Activated CD4-positive, alpha-beta T cell treated with anti-CD3 and anti-CD28 coated beads, Interleukin-2, amount 50 U/mL, for 24 hours (primary cell): ENCODE results near the gene WNT3.
"Not testable (repeated sequence)": the region's sequence is repeated elsewhere in the genome, so short reads cannot be mapped to it uniquely, and the experiment has no call there.

Source experiments
- DNase-seq, 2 donors: peaks; one replicate each; pipeline ENCODE4 v3.0.0-alpha.2; 2020; ENCODE audit warnings: low read depth in 1 of 2, low spot score in 1 of 2

Gene WNT3

DNA sequence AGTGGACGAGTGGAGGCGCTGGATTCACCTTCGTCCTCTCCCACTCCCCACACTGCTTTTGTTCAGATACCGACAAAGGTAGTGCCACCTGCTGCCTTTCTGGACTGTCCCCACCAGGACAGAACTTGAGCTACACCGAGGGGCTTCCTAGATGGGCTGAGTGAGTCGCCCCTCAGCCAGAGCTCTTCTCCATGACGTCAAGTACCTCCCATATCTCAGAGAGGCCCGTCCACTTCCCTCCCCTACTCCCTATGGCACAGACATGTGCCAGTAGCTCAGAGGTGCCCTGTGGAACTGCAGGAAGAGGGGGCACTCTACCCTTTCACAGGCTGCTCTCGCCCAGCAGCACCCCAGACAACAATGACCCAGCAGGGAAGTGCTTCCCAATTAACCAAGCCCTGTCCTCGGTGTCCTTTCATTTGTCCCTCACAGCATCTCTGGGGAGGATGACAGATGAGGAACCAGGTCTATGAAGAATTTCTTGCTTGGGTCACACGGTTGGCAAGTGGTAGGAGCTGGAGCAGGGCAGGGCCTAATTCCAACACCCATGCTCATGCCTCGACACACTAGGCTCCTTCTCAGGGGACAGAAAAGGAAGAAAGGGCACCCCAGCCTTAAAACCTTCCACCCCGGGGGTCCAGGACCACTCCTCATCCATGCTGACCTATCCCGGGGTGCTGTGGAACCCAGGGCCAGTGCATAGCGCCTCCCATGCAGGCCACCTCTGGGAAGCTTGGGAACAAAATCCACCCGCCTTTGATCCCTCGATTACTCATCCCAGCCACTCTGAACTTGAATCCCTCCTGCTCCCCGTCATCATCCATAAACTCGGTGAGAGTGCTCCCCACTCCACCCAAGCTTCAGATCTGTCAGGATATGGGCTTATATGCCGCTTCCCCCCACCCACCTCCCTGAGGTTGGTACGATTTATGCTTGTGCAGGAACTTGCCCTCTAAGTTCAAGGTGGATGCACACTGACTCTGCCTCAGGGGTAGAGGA is 51.7 kb downstream of the WNT3 start:
- DNase-seq = no peak

DNA sequence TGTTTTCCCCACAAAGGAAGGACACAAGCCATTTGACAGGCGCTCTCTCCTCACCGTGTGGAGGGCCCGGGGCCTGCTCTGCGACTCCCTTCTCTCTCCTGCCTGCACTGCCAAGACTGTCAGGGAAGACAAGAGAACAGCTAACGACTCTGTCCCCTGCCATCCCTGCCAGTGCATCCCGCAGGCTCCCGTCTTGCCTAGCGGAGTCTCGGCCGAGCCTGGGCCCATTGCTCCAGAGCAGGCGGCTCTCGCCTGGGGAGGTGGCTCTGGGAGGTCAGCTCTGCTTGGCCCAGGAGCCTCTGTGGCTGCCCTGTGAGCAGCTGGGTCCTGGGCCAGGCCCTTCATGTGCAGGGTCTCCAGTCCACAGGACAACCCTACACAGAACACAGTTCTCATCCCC is 53.0 kb downstream of the WNT3 start:
- DNase-seq = no peak

DNA sequence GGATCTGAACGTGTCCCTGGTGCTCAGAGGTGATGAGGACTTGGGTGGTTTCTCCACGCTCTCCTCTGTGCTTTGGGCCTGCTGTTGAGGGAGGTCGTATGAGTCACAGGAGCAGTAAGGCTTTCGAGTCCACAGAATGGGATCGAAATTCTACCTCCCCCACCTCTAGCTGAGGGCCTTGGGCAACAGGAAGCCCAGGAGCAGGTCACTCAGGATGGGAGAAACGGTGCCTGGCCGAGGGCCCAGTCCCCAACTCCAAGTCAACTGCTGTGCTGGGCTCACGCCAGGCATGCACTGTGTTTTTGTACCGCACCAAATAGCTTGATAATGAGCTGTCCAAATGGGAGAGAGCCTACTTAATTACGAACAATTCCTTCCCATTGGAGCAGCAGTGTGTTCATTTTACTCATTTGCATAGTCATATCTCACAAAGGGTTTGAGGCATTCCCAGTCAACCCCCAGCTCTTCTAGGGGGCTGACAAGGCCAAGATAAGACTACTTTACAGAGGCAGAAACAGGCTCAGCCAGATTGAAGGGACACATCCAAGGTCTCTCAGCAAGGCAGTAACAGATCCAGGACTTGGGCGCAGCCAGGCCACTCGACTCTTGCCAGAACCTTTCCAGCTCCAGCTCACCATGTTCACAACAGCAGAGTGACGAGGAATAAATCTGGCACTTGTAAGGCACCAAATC is 53.6 kb downstream of the WNT3 start:
- DNase-seq = no peak

DNA sequence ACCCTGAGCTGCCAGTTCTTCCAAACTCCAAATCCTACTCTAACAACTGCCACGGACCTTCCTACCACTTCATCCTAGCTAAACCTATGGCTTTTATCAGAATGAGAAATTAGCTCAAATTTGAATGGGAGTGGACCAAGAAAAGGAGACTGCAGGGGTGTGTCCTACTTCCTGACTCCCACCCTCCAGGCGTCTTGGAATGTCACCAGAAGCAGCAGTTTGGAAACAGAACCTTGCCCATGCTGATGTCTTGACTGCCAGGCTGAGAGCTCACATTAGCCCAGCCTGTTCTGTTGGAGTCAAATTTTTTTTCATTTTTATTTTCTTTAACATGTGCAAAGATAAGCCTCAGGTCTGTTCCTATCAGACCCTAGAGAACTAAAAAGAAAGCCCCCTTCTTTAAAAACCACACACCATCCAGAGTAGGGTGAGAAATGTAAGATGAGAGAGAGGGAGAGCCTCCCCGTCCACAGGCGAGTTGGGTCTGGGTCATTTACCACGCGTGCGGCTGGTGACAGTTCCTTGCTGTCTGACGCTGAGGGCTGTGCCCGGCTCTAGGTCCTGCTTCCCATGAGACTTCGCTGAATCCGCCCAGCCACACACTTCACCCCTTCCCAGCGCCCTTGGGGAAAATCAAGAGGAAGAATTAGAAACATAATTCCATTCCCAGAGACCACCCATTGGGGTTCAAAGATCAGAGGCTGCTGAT is 54.3 kb downstream of the WNT3 start:
- DNase-seq = no peak

DNA sequence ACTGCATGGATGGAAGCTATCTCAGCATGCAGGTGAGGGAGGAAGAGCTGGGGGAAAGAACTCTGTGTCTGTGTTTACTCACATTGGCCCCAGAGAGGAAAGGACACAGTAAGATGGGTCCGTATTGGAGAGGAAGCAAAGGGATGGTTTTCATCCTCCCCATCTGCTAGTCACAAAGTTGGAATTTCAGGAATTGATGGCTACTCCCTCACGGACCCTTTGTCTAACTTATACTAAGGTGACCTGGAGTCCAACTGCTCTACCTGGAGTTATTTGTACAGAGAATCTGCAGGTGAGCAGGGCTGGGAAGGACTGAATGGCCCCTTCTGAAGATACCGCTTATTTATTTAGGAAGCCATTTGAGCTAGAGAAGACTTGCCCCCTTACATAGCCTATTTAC is 55.1 kb downstream of the WNT3 start:
- DNase-seq = no peak

DNA sequence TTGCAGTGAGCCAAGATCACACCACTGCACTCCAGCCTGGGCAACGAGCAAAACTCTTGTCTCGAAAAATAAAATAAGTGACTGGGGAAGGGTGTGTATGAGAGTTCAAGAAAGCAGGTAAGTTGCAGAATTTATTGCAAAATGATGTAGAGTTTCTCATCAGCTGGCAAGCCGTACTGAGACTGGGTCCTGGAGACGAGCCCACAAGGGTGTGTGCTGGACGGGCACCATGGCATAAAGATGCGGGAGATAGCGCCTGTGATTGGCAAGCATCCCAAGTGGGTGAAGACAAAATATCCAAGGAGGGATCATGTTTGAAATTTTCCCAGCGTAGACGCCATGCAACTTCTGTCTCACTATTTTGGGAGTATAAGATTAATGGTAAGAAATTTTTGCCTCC is 59.4 kb downstream of the WNT3 start:
- DNase-seq = no peak

DNA sequence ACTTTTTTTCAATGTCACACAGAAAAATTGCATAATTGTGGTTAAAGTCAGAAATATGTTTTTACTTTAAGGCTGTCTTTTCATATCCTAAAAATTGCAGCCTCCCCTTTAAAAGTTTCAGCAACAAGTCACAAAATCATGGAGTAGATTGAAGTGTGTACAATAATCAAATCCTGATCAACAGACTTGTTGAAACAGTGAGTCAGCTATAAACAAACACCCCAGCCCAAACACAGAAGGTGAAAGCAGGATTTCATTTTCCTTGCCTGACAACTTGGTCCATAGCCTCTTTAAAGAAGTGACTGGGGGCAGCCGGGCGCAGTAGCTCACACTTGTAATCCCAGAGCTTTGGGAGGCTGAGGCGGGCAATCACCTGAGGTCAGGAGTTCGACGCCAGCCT is 59.9 kb downstream of the WNT3 start:
- no peak for DNase-seq

DNA sequence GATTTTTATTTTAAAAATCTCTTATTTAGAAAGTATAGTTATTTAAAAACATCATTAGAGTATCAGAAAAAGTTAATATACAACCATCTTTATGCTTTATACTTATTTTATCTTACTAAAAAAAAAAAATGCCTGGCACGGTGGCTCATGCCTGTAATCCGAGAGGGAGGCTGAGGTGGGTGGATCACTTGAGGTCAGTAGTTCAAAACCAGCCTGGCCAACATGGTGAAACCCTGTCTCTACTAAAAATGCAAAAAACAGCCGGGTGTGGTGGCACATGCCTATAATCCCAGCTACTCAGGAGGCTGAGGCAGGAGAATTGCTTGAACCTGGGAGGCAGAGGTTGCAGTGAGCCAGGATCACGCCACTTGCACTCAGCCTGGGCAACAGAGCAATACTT is 60.9 kb downstream of the WNT3 start:
- not testable (repeated sequence) for DNase-seq

DNA sequence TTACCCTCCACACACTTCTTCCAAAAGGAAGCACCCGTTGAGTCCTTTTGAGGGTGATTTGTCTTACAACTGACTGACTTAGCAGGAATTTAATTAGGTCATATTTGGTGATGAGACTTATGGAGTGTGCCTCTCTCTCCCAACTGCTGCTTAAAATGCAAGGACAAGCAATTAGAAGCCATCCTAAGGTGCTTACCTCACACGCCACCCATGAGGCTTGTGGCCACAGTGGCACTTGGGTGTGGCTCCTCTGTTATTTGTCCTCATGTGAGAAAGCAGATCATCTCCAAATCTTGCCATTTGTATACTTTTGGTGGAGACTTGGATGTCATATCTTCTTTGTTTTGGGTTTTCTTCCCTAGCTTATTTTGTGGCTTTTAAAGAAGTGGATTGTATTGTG is 61.6 kb downstream of the WNT3 start:
- DNase-seq = no peak

DNA sequence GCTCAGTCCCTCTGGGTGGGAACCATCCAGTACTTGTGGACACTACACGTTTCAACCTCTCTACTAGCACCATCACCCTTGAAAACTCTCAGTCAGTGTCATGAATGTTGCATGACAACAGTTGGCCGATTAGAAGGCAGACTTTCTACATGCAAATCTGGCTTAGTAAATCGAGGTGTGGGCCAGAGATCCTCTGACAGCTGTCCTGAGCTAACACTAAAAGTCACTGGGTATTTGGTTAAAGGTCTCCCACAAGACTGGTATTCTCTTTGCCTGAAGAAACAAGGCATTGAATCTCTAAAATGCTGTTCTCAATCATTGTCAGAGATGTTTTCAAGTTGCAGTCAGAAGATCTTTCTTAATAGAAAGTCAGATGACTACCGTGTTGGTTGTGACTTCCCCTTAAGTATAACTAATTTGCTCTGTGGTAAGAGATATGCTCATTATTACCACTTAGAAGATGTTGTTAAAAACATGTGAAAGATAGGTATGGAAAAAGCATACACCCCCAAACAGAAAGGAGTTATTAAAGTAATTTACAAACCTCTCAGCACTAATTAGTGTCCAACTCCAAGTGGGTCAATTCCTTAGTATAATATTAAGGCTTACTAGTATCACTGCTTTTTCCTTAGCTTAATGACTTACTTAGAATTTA is 62.3 kb downstream of the WNT3 start:
- no peak for DNase-seq

DNA sequence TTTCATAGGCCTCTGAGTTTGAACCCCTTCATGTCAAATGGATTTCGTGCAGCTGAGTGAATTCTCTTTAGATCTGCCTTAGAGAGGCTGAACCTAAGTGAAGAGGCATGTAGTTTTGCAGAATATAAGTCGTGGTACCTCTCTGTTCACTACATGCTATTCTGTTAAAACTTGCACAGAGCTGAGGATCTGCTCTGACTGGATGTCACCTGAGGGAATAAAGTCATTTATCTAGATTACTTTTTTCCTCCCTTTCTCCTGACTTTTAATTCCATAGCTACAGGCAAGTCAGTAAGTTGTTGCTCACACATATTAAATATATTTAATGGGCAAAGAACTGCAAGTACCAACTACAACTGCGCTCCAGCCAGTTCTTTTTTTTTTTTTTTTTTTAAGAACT is 64.7 kb downstream of the WNT3 start:
- no peak for DNase-seq

DNA sequence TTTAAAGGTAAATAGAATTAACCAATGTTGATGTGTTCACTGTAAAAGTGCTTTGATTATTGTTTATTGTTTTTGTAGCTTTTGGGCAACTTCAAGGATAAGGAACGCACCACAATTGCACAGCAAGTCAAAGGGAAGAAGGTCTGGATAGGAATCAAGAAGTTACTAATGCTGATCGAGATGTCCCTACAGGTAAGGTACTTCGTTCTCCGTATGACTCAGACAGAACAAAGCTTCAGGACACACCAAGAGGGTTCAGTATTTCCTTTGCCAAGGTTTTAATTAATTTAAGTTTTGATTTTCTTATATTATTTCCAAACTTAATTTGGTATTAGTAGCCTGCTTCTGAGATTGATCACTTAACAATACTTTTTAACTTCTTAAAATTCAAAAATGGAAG is 67.1 kb downstream of the WNT3 start:
- no peak for DNase-seq

DNA sequence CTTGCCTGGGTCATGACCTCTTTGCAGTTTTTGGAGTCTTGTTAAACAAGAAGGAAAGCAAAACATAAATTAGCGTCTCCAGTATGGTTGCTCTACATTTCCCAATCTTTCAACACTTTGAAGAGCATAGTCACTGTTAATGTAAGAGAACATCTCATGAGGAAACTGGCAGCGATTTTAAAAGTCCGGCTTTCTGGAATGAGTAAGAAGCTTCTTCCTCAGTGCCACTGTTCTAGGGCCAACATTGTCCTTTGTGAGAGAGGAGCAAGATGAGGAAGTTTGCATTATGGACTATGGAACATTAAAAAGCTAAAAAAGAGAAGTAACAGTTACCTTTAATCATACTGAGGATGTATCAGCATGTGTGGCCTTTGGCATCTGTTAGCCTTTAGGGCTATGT is 73.1 kb downstream of the WNT3 start:
- DNase-seq = no peak

DNA sequence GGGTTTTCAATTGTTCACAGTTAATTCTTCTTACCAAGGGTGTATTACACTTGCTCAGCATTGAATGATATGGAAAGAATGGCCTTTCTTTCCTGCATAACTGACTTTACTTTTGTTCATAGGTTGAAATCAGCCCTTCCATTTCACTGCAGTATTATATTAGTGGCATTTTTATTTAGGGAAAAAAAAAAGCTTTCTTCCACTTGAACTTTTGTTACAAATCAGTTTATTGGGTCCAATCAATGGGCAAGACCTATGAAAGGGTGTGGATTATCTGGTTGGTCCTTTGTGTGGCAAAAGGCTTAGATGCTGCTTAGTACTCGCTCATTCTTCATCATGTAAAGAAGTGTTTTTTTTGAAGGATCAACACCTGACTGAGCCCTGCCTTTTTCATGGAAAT is 74.1 kb downstream of the WNT3 start:
- DNase-seq = no peak

DNA sequence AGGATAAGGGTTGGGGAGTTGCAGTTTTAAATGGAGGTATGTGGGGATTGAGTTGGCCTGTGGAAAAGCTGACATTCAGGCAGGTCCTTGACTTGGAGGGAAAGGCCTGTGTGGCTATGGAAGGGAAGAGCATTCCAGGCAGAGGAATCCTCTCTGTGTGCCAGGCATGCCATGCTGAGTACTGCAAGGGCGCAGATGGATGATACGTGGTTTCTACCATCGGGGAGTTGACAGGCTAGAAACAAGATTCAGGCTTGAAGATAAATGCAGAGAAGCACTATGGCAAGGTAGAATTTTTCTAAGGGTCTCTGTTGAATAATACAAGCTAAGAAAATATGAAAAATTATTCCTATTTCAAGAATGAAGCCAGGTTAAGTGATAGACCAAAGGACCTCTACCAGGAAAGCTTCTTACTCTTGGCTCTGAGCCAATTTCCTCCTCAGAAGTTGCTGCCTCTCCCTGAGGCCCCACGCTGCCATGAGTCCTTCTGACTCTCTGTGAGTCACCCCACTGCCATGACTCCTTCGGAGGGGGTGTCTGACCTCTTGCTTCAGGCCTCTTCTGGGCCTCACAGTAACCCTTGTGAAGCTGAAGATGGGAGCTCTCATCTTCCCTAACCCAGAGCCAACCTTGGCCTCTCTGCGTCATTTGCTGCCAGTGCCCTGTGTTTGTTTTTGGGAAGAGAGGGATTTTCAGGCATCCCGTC is 75.8 kb downstream of the WNT3 start:
- no peak for DNase-seq

DNA sequence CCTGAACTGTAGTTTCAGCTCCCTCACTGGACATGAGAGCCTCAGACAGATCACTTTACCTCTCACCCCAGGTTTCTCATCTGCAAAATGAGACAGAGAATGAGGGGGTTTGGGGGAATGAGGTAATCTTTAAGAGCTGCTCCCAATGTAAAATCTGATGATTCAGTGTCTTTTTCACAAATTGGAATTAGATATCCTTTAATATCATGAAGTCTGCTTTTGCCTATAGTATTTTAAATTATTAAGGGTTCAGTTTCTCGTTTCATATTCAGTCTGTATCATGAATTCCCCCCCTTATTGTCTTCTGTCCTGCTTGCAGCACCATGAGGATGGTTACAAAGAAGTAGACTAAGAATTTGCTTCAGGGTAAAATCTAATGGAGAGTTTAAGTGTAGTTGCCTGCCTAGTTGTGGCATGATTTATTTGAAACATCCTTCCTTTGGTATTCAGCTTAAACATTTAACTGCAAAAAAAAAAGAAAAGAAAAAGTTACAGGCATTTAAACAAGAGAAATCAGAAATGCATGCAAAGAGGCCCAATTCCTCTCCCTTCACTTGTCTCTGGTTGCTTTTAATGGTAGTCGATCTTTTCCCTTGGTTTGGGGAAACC is 77.3 kb downstream of the WNT3 start:
- no peak for DNase-seq

DNA sequence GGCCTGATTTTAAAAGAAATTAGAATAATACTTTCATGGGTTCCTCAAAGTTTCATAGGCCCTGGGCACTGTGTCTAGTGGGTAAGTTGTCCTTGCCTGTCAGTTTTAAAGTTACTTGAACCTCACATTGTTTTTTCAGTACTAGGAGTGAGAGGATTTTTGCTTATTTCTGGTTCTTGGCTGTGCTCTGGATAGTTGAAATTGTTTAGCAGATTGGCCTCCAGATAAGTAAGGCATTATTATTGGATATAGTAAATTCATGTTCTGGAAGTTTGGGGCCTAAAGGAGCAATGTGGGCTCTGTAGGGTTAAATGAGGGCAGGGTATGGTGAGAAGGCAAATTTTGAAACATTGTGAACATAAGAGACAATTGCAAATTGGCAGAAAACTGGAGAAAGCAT is 78.5 kb downstream of the WNT3 start:
- DNase-seq = no peak

DNA sequence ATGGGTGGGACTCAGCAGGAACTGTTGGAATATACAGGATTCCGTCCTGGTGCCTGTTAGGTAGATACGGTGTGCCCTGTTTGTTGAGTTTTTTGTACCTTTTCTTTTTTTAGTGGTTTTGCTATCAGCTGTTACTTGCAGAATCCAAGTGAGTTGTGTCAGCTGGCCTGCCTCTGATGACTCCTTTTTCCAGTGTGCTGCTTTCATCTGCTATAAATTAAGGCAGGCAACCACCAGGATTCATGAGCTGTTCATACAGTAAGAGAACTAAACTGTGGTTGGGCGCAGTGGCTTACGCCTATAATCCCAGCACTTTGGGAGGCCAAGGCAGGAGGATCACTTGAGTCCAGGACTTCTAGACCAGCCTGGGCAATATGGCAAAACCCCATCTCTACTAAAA is 79.9 kb downstream of the WNT3 start:
- no peak for DNase-seq

DNA sequence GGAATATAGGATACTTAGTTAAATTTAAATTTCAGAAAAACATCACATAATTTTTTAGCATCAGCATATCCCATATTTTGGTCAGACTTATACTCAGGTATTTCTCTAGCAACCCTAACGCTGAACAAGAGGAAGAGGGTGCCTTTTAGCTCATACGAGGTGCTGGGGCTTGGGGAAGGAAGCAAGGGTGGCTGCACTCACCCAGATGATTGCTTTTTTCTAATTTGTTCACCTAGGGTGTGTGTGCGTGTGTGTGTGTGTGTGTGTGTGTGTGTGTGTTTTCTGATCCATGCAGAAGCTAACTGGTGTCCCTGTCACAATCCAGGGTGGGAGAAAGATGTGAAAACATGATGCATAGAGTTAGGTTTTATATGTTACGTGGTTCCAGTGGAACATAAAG is 81.2 kb downstream of the WNT3 start:
- DNase-seq = no peak

DNA sequence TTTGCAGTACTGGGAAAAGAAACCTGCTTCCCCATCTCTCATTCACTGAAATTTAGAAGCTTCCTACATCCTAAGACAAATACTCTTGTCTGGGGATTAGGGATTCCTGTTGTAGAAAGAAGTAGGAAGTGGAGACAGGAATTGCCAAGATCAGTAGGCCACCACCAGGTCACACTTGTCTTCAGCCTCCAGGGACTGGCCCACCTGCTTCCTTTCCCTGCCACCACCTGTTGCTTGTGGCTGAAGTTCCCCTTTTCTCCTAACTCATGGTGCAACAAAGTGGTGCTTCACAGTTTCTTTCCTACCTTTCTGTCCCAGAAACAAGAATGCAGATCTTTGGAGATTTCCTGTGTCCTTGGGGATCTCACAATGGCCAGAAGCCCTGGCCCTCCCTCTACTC is 82.4 kb downstream of the WNT3 start:
- DNase-seq = no peak
